IMR-90 (cell line): ENCODE measurements around the gene FYB2. TPM values are rescaled to one million over a fixed set of nuclear protein-coding genes. Genes with fewer than 3 reads are reported as not detected.

Experiments
- ATAC-seq: fragments of 200-7000 bp; cut with Tn5 transposase; 2 replicates; pipeline ENCODE4 v1.9.1; 2020; ENCODE audit warnings: low read depth, mild to moderate bottlenecking, moderate library complexity
- BruUV-seq: library from RNA; stranded (reverse); fragments of 400-500 nt; replicated peaks from 2 replicates; lab custom pipeline; 2021; lab: Mats Ljungman, UMichigan
- CTCF ChIA-PET: fragments of 300-600 bp; formaldehyde crosslinking; extraction: SDS; loops from one replicate; lab custom pipeline; 2021; ENCODE audit warnings: antibody characterized with exemption; lab: Yijun Ruan, JAX
- POLR2A ChIA-PET: fragments of 300-600 bp; sonication (Branson Sonifier 250); formaldehyde crosslinking; loops from one replicate; lab custom pipeline; 2022; ENCODE audit warnings: antibody characterized with exemption; ENCODE audit not compliant: unreplicated experiment; lab: Charles Lee
- DNase-seq: peaks from one replicate; pipeline ENCODE4 v3.0.0; 2013
- H2AFZ ChIP-seq: replicated peaks from 2 replicates; pipeline ENCODE3; 2013; ENCODE audit warnings: low read length, mild to moderate bottlenecking; ENCODE audit not compliant: poor library complexity
- H2AK5ac ChIP-seq: 2 replicates; pipeline ENCODE4 v1.6.1; 2013; ENCODE audit warnings: low read depth, low read length, inconsistent platforms
- H2AK9ac ChIP-seq: replicated peaks from 2 replicates; pipeline ENCODE3; 2013; ENCODE audit warnings: mild to moderate bottlenecking, low read depth, low read length, moderate library complexity; ENCODE audit not compliant: poor library complexity
- H2BK120ac ChIP-seq: 2 replicates; pipeline ENCODE4 v1.6.1; 2013; ENCODE audit warnings: low read depth, low read length, inconsistent platforms
- H2BK15ac ChIP-seq: 3 replicates; pipeline ENCODE4 v1.6.1; 2013; ENCODE audit warnings: low read depth, low read length, inconsistent platforms
- H2BK20ac ChIP-seq: 2 replicates; pipeline ENCODE4 v1.6.1; 2013; ENCODE audit warnings: low read depth, mild to moderate bottlenecking, inconsistent platforms, low read length, moderate library complexity
- H2BK5ac ChIP-seq: 2 replicates; pipeline ENCODE4 v1.6.1; 2013; ENCODE audit warnings: mild to moderate bottlenecking, low read depth, low read length, inconsistent platforms; ENCODE audit not compliant: poor library complexity, severe bottlenecking
- H3K14ac ChIP-seq: replicated peaks from 2 replicates; pipeline ENCODE4 v1.6.1; 2013; ENCODE audit warnings: low read depth, low read length, inconsistent platforms
- H3K18ac ChIP-seq: 2 replicates; pipeline ENCODE4 v1.6.1; 2013; ENCODE audit warnings: low read depth, low read length, control low read depth
- H3K23ac ChIP-seq: 2 replicates; pipeline ENCODE4 v1.6.1; 2013; ENCODE audit warnings: low read depth, low read length, inconsistent platforms
- H3K27ac ChIP-seq: 2 replicates; pipeline ENCODE4 v1.5.1; 2013; ENCODE audit warnings: mild to moderate bottlenecking, control low read depth, low read length; ENCODE audit not compliant: insufficient read depth
- H3K27me3 ChIP-seq: 2 replicates; pipeline ENCODE4 v1.6.1; 2013; ENCODE audit warnings: low read length; ENCODE audit not compliant: control insufficient read depth, insufficient read depth
- H3K36me3 ChIP-seq: 2 replicates; pipeline ENCODE4 v1.6.1; 2013; ENCODE audit warnings: low read length, mixed read lengths; ENCODE audit not compliant: control insufficient read depth, insufficient read depth
- H3K4ac ChIP-seq: 2 replicates; pipeline ENCODE4 v1.6.1; 2013; ENCODE audit warnings: low read depth, low read length, inconsistent platforms
- H3K4me1 ChIP-seq: 2 replicates; pipeline ENCODE4 v1.6.1; 2013; ENCODE audit warnings: low read length, mixed read lengths; ENCODE audit not compliant: control insufficient read depth, insufficient read depth
- H3K4me2 ChIP-seq: 2 replicates; pipeline ENCODE4 v1.6.1; 2013; ENCODE audit warnings: low read depth, mild to moderate bottlenecking, control low read depth, low read length, moderate library complexity
- H3K4me3 ChIP-seq: 2 replicates; pipeline ENCODE4 v1.5.1; 2013; ENCODE audit warnings: low read depth, mild to moderate bottlenecking, control low read depth, low read length, moderate library complexity; ENCODE audit not compliant: insufficient read depth
- H3K56ac ChIP-seq: 2 replicates; pipeline ENCODE4 v1.6.1; 2013; ENCODE audit warnings: low read length, inconsistent platforms; ENCODE audit not compliant: insufficient read depth; ENCODE audit errors: extremely low read depth
- H3K79me1 ChIP-seq, 2 experiments: 2 replicates each; pipeline ENCODE4 v1.6.1; 2013; ENCODE audit warnings: low read length in 2 of 2, inconsistent platforms in 1 of 2, low read depth in 1 of 2
- H3K9ac ChIP-seq: 2 replicates; pipeline ENCODE4 v1.6.1; 2013; ENCODE audit warnings: low read depth, low read length, control low read depth
- H3K9me1 ChIP-seq: 2 replicates; pipeline ENCODE4 v1.6.1; 2013; ENCODE audit warnings: low read length, inconsistent platforms; ENCODE audit not compliant: insufficient read depth
- H3K9me3 ChIP-seq: 2 replicates; pipeline ENCODE4 v1.6.1; 2013; ENCODE audit warnings: low read length; ENCODE audit not compliant: control insufficient read depth, insufficient read depth
- H4K20me1 ChIP-seq: 2 replicates; pipeline ENCODE4 v1.6.1; 2013; ENCODE audit warnings: low read length, inconsistent platforms; ENCODE audit not compliant: insufficient read depth
- H4K5ac ChIP-seq: 2 replicates; pipeline ENCODE4 v1.6.1; 2013; ENCODE audit warnings: mild to moderate bottlenecking, low read depth, low read length, control low read depth
- H4K8ac ChIP-seq, 2 experiments: 2 replicates each; pipeline ENCODE4 v1.6.1; 2013; ENCODE audit warnings: low read depth in 2 of 2, low read length in 2 of 2, control low read depth in 1 of 2, inconsistent platforms in 1 of 2
- H4K91ac ChIP-seq: 2 replicates; pipeline ENCODE4 v1.6.1; 2013; ENCODE audit warnings: low read depth, low read length, inconsistent platforms; ENCODE audit not compliant: insufficient read depth
- CEBPB ChIP-seq: IDR thresholded peaks from 2 replicates; pipeline ENCODE4 v1.6.1; 2012; ENCODE audit warnings: low read depth, low read length, improper control_type of control experiment
- WGBS, 2 experiments: methylation state at CpG; one replicate each; pipeline versions ENCODE4 v1.1.5 to v1.1.7; 2013; ENCODE audit warnings: missing lambda C conversion rate in 2 of 2; ENCODE audit not compliant: insufficient read length in 1 of 2; ENCODE audit errors: extremely low coverage in 2 of 2; 5-methylcytosine and 5-hydroxymethylcytosine counted together
- dilution Hi-C: fragments of 300-500 bp; cut with HindIII; formaldehyde crosslinking; loops from one replicate; pipeline ENCODE4 v1.14.3; 2018; ENCODE audit warnings: low sequenced_read_pairs; ENCODE audit not compliant: unreplicated experiment
- in situ Hi-C: fragments of 300-500 bp; cut with MboI; formaldehyde crosslinking; loops from 3 replicates; pipeline ENCODE4 v1.14.3; 2019; ENCODE audit warnings: low sequenced_read_pairs, inconsistent platforms, mixed read lengths
- intact Hi-C: fragments of 100-400 bp; cut with micrococcal nuclease; formaldehyde crosslinking; loops from 2 replicates; pipeline ENCODE4 v1.10.0; 2022
- polyA plus RNA-seq, 3 experiments: library from polyadenylated mRNA; depleted of rRNA; stranded (reverse); fragments of >200 nt; gene quantifications; 2 replicates each; pipeline ENCODE4 v1.2.3, GENCODE V29; 2012; ENCODE audit warnings: low replicate concordance in 1 of 3
- total RNA-seq: library from RNA; depleted of rRNA; stranded (reverse); fragments of >200 nt; gene quantifications from 2 replicates; pipeline ENCODE4 v1.2.3, GENCODE V29; 2012

FYB2 gene
- total and polyA plus RNA-seq, 2 of the 4 experiments (the other 2 are of a cell fraction): under 0.01 TPM; not detected in 1

DNA sequence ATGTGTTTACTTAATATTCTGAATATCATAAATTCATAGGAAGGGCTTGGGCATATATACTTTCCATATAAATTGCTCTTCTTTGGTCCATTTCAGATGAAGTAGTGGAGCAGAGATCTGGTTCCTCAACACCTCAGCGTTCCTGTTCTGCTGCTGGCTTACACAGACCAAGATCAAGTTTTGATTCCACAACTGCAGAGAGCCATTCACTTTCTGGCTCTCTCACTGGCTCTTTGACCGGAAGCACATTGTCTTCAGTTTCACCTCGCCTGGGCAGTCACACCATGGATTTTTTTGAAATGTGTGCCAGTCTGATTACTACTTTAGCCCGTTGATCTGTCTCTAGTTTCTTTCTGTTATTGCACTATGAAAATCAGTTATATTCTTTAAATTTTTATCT is 111.8 kb downstream of the FYB2 start:
- Histone ChIP-seq H3K27me3 (no peaks in the 10 kb centered on the region), H3K36me3 (peaks cover 6% of the 10 kb centered on the region), H3K14ac (no peak overlapping the region), H3K4me3 (no peak overlapping the region), H3K9me1 (no peaks in the 10 kb centered on the region), H2BK5ac (no peak overlapping the region), H4K8ac (no peak overlapping the region), H3K23ac (no peak overlapping the region), H3K4ac (no peak overlapping the region), H3K9ac (no peak overlapping the region), H2AK5ac (no peak overlapping the region), H2BK15ac (no peak overlapping the region), H2BK120ac (no peak overlapping the region), H2AK9ac (no peak overlapping the region), H3K27ac (no peak overlapping the region), H3K4me1 (peaks cover under 1% of the 10 kb centered on the region; the same call in 1 of the 2 replicates), H2AFZ (no peak overlapping the region), H3K18ac (no peak overlapping the region), H2BK20ac (no peak overlapping the region), H4K20me1 (no peaks in the 10 kb centered on the region), H3K56ac (no peak overlapping the region), H4K5ac (no peak overlapping the region), H3K9me3 (peaks cover 4% of the 10 kb centered on the region), H4K91ac (no peak overlapping the region), H3K79me1 (no peaks in the 10 kb centered on the region), H3K4me2 (no peak overlapping the region)
- ChIA-PET POLR2A (no interaction called here), CTCF (no interaction called here)
- in situ Hi-C loops (loop anchor here (10.0 kb wide), 1 partner anchor 1423 kb away; no protein-coding TSS in a partner anchor), intact Hi-C loops (no loop called here), dilution Hi-C loops (no loop called here)
- 100% methylated on average over 1 of the region's 4 CpGs; no CpG with 5 or more reads in 1 of the 2 experiments for WGBS, 2 experiments
- no peak for ATAC-seq
- TF ChIP-seq CEBPB: no peak
- no TSS peak for BruUV-seq
- no peak for DNase-seq
